GM12875 (cell line): ENCODE measurements around the gene CYS1.
"Not testable (repeated sequence)": the region's sequence is repeated elsewhere in the genome, so short reads cannot be mapped to it uniquely, and the experiment has no call there.

Experiments
- H3K4me3 ChIP-seq: one replicate; pipeline ENCODE4 v1.5.1; 2011; ENCODE audit warnings: low read depth, low read length, control low read depth
- CTCF ChIP-seq: IDR thresholded peaks from 2 replicates; pipeline ENCODE4 v1.5.1; 2011; ENCODE audit warnings: low read depth, mild to moderate bottlenecking, control low read depth, inconsistent platforms, low read length, moderate library complexity, borderline replicate concordance; ENCODE audit not compliant: insufficient read depth

The CYS1 gene

GRCh38 chr2:10094271-10094814 is 14.1 kb upstream of the CYS1 start:
- TF ChIP-seq CTCF: no peak
- H3K4me3 ChIP-seq: no peak overlapping the region

GRCh38 chr2:10091889-10092244 is 11.7 kb upstream of the CYS1 start:
- H3K4me3 ChIP-seq: not testable (repeated sequence)

- H3K4me3 ChIP-seq: peak overlapping the region; percentile 17
- no peak for TF ChIP-seq CTCF
Observed at GRCh38 chr2:10091182-10091888, 11.1 kb upstream of the CYS1 start.

GRCh38 chr2:10089565-10090190 is 9.5 kb upstream of the CYS1 start:
- TF ChIP-seq CTCF: no peak
- H3K4me3 ChIP-seq: no peak overlapping the region

- H3K4me3 ChIP-seq: no peak overlapping the region
- TF ChIP-seq CTCF: no peak
Observed at GRCh38 chr2:10087360-10087759, 7.1 kb upstream of the CYS1 start.

GRCh38 chr2:10086950-10087349 is 6.7 kb upstream of the CYS1 start:
- H3K4me3 ChIP-seq: no peak overlapping the region
- no peak for TF ChIP-seq CTCF

GRCh38 chr2:10085668-10086059 is 5.5 kb upstream of the CYS1 start:
- no peak for TF ChIP-seq CTCF
- no peak overlapping the region for H3K4me3 ChIP-seq
